GM13977 (cell line): Measurements from ENCODE around the gene TRHDE.

Experiments
- DNase-seq: peaks from one replicate; pipeline ENCODE4 v3.0.0; 2012; ENCODE audit warnings: low spot score
- in situ Hi-C: fragments of 300-500 bp; cut with MboI; formaldehyde crosslinking; loops from one replicate; pipeline ENCODE4 v1.12.0; 2022; ENCODE audit warnings: low sequenced_read_pairs, low pct_unique_long_range_greater_than_20kb, mixed read lengths, inconsistent platforms; ENCODE audit not compliant: unreplicated experiment
- TF ChIP-seq, protein P1 (sequence below): IDR thresholded peaks from 2 replicates; pipeline ENCODE4 v1.5.1; 2012; ENCODE audit warnings: mild to moderate bottlenecking, control low read depth; ENCODE audit not compliant: insufficient read depth; ENCODE audit errors: extremely low read depth, missing control alignments

TRHDE gene

DNA sequence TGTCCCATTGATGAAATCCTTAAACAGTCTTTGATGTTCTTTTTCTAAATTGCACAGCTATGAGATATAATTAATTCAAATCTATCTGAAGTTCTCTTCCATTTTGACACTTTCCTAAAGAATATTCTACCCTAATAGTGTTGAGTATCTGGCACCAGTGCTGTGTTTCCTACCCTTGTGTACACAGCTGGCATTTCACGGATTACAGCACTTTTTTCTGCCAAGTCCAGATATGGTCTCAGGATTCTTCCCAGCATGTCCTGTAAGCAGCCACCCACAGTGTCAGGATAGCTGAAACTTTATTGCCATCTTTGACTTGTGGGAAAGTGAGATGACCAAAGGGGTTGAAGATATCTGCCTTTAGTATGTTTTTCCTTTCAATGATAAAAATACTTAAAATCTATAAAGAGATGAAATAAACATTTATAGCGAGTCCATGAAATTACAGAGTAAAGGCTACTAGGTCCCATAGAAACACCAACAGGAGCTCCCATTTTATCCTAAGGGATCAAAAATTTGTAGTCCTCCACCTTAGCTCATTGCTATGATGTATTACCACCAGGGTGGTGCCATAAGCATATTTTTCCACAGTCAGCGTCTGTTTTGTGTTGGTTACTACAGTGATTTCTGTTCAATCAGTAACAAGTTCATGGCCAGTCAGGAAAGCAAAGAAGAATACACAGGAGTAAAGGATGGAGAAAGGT lies 96.7 kb downstream of the TRHDE start:
- TF ChIP-seq, protein P1, sequence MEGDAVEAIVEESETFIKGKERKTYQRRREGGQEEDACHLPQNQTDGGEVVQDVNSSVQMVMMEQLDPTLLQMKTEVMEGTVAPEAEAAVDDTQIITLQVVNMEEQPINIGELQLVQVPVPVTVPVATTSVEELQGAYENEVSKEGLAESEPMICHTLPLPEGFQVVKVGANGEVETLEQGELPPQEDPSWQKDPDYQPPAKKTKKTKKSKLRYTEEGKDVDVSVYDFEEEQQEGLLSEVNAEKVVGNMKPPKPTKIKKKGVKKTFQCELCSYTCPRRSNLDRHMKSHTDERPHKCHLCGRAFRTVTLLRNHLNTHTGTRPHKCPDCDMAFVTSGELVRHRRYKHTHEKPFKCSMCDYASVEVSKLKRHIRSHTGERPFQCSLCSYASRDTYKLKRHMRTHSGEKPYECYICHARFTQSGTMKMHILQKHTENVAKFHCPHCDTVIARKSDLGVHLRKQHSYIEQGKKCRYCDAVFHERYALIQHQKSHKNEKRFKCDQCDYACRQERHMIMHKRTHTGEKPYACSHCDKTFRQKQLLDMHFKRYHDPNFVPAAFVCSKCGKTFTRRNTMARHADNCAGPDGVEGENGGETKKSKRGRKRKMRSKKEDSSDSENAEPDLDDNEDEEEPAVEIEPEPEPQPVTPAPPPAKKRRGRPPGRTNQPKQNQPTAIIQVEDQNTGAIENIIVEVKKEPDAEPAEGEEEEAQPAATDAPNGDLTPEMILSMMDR: no peak
- in situ Hi-C loops: no loop called here
- no peak for DNase-seq

DNA sequence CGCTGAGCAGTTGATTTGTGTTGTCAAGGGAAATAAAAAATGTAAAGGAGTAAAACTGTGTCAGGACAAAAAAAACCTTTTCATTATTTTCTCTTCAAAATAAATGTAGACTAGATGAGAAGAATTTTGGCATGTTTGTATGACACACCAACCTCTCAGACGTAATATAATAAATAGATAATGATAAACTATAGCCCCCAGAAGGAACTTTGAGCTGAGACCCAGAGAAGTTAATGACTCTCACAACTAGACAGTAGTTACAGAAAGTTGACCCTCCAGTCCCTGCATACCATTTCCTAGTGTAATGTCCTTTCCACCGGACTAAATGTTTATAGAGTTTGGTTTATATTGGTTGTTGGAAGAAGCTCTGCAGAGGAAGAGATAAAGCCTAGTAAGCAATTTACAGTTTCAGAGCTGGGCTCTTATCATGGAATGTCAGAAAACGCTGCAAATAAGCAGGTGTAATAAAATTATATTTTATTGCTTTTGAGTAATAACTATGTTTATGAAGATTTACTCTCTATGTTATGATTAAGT lies 97.3 kb downstream of the TRHDE start:
- DNase-seq: no peak
- TF ChIP-seq, protein P1: no peak
- in situ Hi-C loops: no loop called here

DNA sequence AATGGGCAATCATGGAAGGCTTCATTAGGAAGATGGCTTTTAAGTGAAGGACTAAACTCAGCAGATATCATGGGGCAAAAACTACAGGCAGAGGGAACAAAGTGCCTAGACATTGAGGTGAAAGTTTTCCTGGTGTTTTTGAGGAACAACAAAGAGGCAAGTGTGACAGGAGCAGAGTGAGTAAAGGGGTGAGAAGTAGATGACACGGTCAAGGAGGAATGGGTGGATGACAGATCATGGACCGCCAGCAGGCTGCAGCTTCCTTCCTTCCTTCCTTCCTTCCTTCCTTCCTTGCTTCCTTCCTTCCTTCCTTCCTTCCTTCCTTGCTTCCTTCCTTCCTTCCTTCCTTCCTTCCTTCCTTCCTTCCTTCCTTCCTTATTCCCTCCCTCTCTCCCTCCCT lies 108.3 kb downstream of the TRHDE start:
- TF ChIP-seq, protein P1: no peak
- in situ Hi-C loops: no loop called here

DNA sequence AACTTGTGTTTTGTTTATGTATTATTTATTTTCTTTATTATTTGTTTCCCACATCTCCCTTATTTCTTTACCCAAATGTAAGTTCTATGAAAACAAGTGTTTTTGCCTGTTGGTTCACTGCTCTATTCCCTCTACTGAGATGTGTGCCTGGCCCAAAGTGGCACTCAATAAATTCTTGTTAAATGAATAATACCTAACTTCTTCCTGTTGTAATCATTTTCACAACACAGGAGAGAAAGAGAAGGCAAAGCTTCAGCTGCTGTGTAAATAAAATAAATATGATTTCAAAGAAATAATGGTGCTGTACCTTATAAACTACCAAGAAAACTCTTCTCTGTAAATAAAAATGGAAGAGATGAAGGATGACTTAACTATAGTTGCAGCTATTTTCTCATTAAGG lies 116.2 kb downstream of the TRHDE start:
- DNase-seq: no peak
- TF ChIP-seq, protein P1: no peak
- in situ Hi-C loops: no loop called here

More for the DNA sequence above, 108.3 kb downstream of the TRHDE start:
- no peak for DNase-seq

DNA sequence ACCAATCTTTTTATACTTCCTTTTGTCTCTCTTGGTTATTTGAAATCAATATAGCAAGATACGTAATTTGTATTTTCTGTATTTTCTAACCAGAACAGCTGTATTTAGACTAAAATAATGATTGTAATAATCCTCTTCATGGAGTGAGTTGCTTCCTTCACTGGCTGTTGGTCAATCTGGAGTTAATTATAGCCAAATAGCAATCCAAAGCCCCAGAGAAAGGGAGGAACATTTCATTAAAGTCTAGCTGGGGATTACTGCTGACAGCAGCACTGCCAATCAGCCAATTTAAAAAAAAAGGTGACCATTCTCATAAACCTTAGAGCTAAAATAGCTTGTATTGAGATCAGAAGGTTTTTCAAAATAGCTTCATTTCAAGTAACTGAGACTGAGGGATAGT lies 118.0 kb downstream of the TRHDE start:
- DNase-seq: no peak
- in situ Hi-C loops: no loop called here
- TF ChIP-seq, protein P1: no peak

DNA sequence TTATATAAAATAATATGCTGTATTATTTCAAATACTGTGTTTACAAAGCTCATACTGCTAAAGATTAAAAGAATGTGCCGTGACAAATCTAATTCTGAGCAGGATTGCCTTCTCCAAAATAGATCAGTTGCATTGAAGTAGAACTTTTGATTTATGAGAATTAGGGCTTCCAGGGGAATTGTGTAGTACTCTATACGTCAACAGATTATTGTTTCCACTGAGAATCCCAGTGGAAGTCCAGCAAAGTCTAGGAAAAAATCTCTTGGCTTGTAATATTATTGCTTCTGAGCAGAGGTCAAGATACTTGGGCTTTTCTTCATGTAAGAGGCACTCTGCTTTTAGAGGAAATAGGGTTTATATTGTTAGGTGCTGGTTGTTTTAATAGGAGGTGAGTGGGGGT lies 133.9 kb downstream of the TRHDE start:
- TF ChIP-seq, protein P1: no peak

More for the DNA sequence above, 133.9 kb downstream of the TRHDE start:
- DNase-seq: no peak
- in situ Hi-C loops: no loop called here
